ENCODE results near the gene RNF157.

- TF ChIP-seq EZH2 (IDR thresholded peaks at IDR 0.05) (no peak), POLR2AphosphoS5 (IDR thresholded peaks at IDR 0.05; ENCODE audit: borderline replicate concordance, low read depth, low read length) (no peak)
Observed at GRCh38 chr17:76132574-76133338, 107.5 kb downstream of the RNF157 start.
